Amygdala (tissue), 56 donors: Measurements from ENCODE around the gene SMAD1.
A peak's percentile ranks its signal among the peaks of the same experiment; 100 is the strongest.

Source experiments
- DNase-seq, 56 donors: peaks; one replicate each; lab custom pipeline; 2025; lab: John Stamatoyannopoulos, UW

The SMAD1 gene

DNA sequence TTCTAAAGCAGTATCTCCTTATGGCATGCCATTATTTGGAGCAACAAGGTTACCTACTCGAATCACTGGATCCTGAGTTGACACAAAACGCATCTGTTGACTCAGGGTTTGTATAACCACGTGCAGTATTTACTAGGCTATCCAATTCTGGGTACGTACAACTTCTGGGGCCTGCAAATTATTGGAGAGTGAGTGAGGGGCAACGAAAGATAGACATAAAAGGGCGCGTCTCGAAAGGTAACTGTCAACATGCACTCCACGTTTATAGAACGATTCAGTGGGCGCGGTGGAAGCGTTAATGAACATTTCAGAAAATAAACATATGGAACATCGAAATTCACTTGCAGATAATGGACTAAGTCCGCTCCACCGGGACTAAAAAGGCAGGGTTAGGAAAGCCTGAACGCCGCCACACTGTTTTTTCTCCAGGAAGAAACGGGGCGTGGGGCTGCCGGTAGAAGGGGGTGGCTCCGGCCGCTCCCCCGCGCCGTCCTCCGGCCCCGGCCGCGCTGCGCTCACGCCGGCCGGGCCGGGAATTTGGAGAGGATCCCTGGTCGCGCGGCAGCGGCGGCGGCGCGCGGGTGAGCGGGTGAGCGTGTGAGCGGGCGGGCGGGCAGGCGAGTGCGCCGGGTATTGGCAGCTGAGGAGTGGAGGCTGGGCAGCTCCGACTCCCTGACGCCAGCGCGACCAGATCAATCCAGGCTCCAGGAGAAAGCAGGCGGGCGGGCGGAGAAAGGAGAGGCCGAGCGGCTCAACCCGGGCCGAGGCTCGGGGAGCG is at the start of gene SMAD1:
Gene SMAD1 (plus strand): TSS at position 690 of the 778 bp plus-strand sequence. CDS start 32,761 bp downstream, outside the sequence.
- peak in 55 of 56 donors; percentile 28 to 87 (median 75) for DNase-seq

DNA sequence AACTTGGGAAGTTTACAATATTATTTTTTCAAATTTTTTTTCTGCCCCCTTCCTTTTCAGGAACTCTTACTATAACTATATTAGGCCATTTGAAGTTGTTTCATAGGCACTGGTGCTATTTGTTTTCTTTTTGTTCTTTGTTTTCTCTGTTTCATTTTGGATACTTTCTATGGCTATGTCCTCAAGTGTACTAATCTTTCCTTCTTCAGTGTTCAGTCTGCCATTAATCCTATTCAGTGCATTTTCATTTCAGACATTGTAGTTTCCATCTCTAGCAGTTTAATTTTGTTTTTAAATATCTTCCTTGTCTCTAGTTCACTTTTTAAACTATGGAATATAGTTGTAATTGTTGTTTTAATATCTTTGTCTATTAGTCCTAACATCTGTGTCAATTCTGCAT is 48.0 kb upstream of the SMAD1 start:
- DNase-seq = no peak

- no peak for DNase-seq
These were observed 46.0 kb upstream of the SMAD1 start for GRCh38 chr4:145435646-145436045.

DNA sequence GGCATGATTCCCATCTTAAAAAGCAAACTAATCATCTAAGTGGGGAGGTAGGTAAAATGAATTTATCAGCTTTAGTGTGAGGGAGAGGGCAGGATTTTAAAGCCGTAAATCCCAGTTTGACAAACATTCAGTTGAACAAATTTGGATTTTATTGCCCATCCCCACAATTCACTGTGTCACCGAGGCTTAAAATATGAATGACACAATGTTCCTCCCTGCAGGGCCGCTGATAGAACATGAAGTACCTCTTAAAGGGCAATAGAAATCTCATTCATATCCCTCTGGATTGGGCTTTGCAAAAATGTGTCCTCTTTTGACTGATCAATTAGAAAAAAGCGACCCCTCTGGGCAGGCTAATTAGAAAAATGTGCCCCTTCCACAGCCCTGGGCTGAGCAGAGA is 45.5 kb upstream of the SMAD1 start:
- DNase-seq = no peak

DNA sequence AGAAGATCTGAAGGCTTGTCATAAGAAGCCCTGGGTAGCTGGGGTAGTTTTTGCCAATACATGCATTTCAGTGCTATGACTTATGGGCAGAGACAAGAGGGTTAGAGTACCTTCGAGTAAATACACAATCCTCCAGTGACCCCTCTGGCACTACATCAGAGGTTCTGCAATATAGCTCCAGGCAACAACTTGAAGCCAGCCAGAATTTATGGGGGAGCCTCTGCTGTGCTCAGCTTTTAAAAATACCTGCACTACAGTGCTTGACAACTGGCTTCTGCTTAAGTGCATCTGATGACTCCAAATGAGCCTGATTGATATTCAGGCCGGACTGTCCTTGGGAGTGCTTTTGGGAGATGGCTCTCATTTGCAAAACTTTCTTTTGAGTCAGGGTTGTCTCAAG is 44.9 kb upstream of the SMAD1 start:
- DNase-seq = no peak

DNA sequence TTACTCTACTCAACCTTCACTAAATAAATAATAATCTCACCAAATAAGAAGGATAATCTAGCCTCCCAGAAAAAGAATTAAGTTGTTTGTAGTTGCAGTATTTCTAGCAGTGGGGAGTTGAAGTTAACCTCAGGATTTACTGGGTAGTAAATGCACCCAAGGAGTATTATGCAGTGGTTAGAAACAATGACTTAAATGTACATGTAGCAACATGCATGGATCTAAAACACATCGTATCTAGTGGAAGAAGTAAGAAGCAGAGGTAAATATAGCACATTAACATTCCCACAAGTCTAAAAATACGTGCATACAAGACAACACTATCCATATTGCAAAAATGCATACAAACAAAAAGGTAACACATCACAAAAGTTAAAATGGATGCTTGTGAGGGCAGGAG is 44.2 kb upstream of the SMAD1 start:
- no peak for DNase-seq

GRCh38 chr4:145438298-145438697 is 43.4 kb upstream of the SMAD1 start:
- no peak for DNase-seq

GRCh38 chr4:145440292-145441007 is 41.2 kb upstream of the SMAD1 start:
- no peak for DNase-seq

- no peak for DNase-seq
These were observed 35.5 kb upstream of the SMAD1 start for GRCh38 chr4:145446184-145446583.

- DNase-seq = no peak
These were observed 29.8 kb upstream of the SMAD1 start for GRCh38 chr4:145451895-145452294.

GRCh38 chr4:145452447-145453162 is 29.0 kb upstream of the SMAD1 start:
- DNase-seq = no peak

DNA sequence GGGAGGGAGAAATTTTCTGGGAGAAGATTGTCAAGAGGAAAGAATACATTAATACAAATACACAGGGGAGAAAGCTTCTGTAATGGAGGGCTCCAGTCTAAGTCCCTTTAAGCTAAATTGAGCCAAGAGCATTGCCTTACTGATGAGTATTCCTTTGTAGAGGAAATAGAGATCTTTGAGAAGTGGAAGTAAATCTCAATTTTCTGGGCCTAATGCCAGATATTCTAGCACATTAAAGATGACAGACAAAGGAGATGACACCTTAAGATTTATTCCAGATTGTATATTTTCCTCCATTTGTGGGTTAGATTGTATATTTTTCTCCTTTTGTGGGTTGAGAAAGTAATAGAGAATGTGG is 28.5 kb upstream of the SMAD1 start:
- DNase-seq = no peak

GRCh38 chr4:145473203-145473602 is 8.4 kb upstream of the SMAD1 start:
- DNase-seq = no peak

GRCh38 chr4:145480257-145480656 is 1.4 kb upstream of the SMAD1 start:
- no peak for DNase-seq

- DNase-seq = no peak
These were observed 222 bp downstream of the SMAD1 start for GRCh38 chr4:145481942-145482208.

- peak in 46 of 56 donors; percentile 5 to 71 (median 36) for DNase-seq
These were observed 770 bp downstream of the SMAD1 start for GRCh38 chr4:145482209-145483037.

- DNase-seq = no peak
These were observed 1.9 kb downstream of the SMAD1 start for GRCh38 chr4:145483514-145483913.

DNA sequence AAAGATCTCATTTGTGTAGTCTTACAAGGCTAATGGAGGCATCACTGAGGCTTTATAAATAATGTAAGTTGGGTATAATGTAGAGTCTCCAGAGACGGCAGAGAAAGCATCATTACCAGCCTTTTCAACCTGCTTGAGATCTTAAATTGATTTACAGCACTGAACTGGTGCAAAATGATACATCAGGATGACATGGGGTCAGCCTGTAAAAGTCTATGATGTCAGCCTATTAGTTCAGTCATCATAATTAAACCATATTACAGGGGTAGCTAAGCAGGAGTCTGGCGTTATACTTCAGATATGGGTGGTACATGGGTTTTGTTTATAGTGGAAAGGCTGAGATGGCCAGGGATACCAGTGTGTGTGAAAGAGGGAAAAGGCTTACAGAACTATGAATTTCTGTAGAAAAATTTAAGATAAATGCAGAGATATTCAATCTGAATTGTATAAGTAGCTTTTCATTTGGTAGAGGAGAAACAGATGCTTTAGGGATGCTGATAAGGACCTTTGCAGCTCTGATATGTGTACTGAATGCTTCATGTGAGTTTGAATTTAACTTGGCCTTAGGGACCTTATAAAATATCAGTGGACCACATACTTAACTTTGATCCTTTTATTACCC is 2.7 kb downstream of the SMAD1 start:
- no peak for DNase-seq

DNA sequence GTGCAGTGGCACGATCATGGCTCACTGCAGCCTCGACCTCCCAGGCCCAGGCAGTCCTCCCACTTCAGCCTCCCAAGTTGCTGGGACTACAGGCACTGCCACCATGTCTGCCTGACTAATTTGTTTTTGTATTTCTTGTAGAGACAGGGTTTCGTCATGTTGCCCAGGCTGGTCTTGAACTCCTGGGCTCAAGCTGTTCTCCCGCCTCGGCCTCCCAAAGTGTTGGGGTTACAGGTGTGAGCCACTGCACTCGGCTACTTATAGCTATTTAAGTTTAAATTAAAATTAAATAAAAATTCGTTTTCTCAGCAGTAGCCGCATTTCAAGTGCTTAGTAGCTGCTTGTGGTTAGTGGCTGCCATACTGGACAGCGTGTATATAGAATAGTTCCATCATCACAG is 3.5 kb downstream of the SMAD1 start:
- DNase-seq = no peak

- DNase-seq = no peak
These were observed 5.0 kb downstream of the SMAD1 start for GRCh38 chr4:145486603-145487002.
